Gastroesophageal sphincter (tissue), 3 donors: ENCODE data around the gene PRSS3.

Experiments
- EP300 ChIP-seq: sonication (generic); formaldehyde crosslinking; IDR thresholded peaks from one replicate; pipeline ENCODE4 v1.6.1; 2017; ENCODE audit warnings: antibody characterized with exemption, mild to moderate bottlenecking
- POLR2A ChIP-seq, 2 donors: fragments of 450-650 bp; IDR thresholded peaks; one replicate each; pipeline ENCODE4 v1.6.1; 2017; ENCODE audit warnings: antibody characterized with exemption in 2 of 2, mild to moderate bottlenecking in 2 of 2, moderate library complexity in 1 of 2
- POLR2AphosphoS5 ChIP-seq: sonication (generic); formaldehyde crosslinking; IDR thresholded peaks from one replicate; pipeline ENCODE4 v1.6.1; 2017; ENCODE audit warnings: antibody characterized with exemption
- TF ChIP-seq, protein P1 (sequence below), 4 experiments: fragments of 200-600 bp in 2 of 4; fragments of 450-650 bp in 2 of 4; sonication (generic) in 1 of 4; IDR thresholded peaks; one replicate each; pipeline ENCODE4 v1.5.1; 2017 to 2019; ENCODE audit warnings: antibody characterized with exemption in 4 of 4, mild to moderate bottlenecking in 2 of 4, moderate library complexity in 2 of 4

DNA sequence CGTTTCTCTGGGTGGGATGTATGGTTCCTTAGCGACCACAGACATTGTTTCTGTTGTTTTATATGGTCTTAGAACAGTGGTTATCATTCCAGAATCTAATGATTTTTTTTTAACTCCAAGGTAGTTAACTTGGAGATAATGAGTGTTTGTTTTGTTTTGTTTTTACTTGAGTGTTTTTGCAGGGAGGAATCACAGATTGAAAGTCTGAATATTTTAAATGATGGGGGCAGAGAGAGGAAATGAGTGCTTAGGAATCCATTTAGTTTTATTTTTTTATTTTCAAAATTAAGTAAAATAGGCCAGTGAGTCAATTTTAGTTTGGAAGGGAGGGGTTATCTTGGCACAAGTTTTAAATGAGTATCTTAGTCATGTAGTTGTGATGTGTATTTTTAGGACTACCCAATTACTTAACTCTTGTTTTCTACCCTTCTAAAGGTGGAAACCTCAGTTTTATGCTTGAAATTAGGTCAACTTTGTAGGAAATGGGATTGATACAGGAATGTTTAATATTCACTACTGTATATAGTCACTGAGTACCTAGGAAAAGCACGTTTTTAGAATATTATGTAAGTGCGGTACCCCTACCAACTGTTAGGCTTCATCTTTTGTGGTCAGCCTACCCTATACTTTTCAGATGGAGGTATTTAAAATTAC is 23.6 kb downstream of the PRSS3 start:
- TF ChIP-seq, protein P1, sequence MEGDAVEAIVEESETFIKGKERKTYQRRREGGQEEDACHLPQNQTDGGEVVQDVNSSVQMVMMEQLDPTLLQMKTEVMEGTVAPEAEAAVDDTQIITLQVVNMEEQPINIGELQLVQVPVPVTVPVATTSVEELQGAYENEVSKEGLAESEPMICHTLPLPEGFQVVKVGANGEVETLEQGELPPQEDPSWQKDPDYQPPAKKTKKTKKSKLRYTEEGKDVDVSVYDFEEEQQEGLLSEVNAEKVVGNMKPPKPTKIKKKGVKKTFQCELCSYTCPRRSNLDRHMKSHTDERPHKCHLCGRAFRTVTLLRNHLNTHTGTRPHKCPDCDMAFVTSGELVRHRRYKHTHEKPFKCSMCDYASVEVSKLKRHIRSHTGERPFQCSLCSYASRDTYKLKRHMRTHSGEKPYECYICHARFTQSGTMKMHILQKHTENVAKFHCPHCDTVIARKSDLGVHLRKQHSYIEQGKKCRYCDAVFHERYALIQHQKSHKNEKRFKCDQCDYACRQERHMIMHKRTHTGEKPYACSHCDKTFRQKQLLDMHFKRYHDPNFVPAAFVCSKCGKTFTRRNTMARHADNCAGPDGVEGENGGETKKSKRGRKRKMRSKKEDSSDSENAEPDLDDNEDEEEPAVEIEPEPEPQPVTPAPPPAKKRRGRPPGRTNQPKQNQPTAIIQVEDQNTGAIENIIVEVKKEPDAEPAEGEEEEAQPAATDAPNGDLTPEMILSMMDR (IDR thresholded peaks at IDR 0.05) = no peak
- TF ChIP-seq EP300 (no peak), POLR2AphosphoS5 (no peak), POLR2A (IDR thresholded peaks at IDR 0.05) (no peak)
